Endothelial cell of umbilical vein (primary cell): ENCODE data around the gene EREG. TPM values are rescaled to one million over a fixed set of nuclear protein-coding genes. Genes with fewer than 3 reads are reported as not detected.

ENCODE experiments used
- BruUV-seq: library from RNA; stranded (reverse); fragments of 400-500 nt; replicated peaks from 2 replicates; lab custom pipeline; 2021; lab: Mats Ljungman, UMichigan
- CTCF ChIA-PET: fragments of 300-600, 350-600 bp; sonication (Branson Sonifier 250); formaldehyde crosslinking; loops from one replicate; lab custom pipeline; 2021; ENCODE audit warnings: antibody characterized with exemption, inconsistent platforms; lab: Charles Lee
- POLR2A ChIA-PET: fragments of 300-600, 350-600 bp; sonication (Branson Sonifier 250); formaldehyde crosslinking; loops from one replicate; lab custom pipeline; 2021; ENCODE audit warnings: antibody characterized with exemption, inconsistent platforms; lab: Charles Lee
- DNase-seq: peaks from one replicate; pipeline ENCODE4 v3.0.0-alpha.2; 2011; ENCODE audit warnings: low read depth, low spot score
- FAIRE-seq: peaks from 2 replicates; lab custom pipeline; 2011; peaks lifted over from hg19 to GRCh38; lab: Jason Lieb, UNC
- H2AFZ ChIP-seq: 2 replicates; pipeline ENCODE4 v1.6.0; 2012; ENCODE audit warnings: low read depth, low read length, control low read depth, inconsistent platforms
- H3K27ac ChIP-seq: 2 replicates; pipeline ENCODE4 v1.5.1; 2011; ENCODE audit warnings: low read depth, mild to moderate bottlenecking, control low read depth, low read length, moderate library complexity; ENCODE audit not compliant: insufficient read depth
- H3K27me3 ChIP-seq, 2 experiments: 2 replicates each; pipeline versions ENCODE4 v1.6.0 to v1.6.1; 2011; ENCODE audit warnings: low read length in 2 of 2, mixed read lengths in 1 of 2; ENCODE audit not compliant: control insufficient read depth in 2 of 2, insufficient read depth in 2 of 2
- H3K36me3 ChIP-seq, 2 experiments: 2 replicates in 1 of 2; 3 replicates in 1 of 2; pipeline ENCODE4 v1.5.1; 2011; ENCODE audit warnings: low read length in 2 of 2, mild to moderate bottlenecking in 1 of 2, moderate library complexity in 1 of 2; ENCODE audit not compliant: control insufficient read depth in 2 of 2, insufficient read depth in 2 of 2; ENCODE audit errors: extremely low read depth in 1 of 2
- H3K4me1 ChIP-seq: 3 replicates; pipeline ENCODE4 v1.5.1; 2011; ENCODE audit warnings: mild to moderate bottlenecking, low read length; ENCODE audit not compliant: control insufficient read depth, insufficient read depth; ENCODE audit errors: extremely low read depth
- H3K4me2 ChIP-seq: 2 replicates; pipeline ENCODE4 v1.6.1; 2011; ENCODE audit warnings: low read length, control low read depth, mixed read lengths; ENCODE audit not compliant: insufficient read depth
- H3K4me3 ChIP-seq, 3 experiments: fragments of 200-600 bp in 1 of 3; sonication (generic), shearing (Covaris generic) in 1 of 3; replicated peaks in 1 of 3; 2 replicates each; pipeline ENCODE4 v1.5.1; 2011 to 2016; ENCODE audit warnings: control low read depth in 3 of 3, low read length in 3 of 3, mild to moderate bottlenecking in 2 of 3, inconsistent platforms in 1 of 3, low read depth in 1 of 3, moderate library complexity in 1 of 3; ENCODE audit not compliant: insufficient read depth in 1 of 3
- H3K79me2 ChIP-seq: 2 replicates; pipeline ENCODE4 v1.6.0; 2012; ENCODE audit warnings: low read length, inconsistent platforms; ENCODE audit not compliant: control insufficient read depth, insufficient read depth
- H3K9ac ChIP-seq: replicated peaks from 2 replicates; pipeline ENCODE3; 2011; ENCODE audit warnings: low read length, control low read depth; ENCODE audit not compliant: insufficient read depth; ENCODE audit errors: extremely low read depth
- H3K9me1 ChIP-seq: replicated peaks from 3 replicates; pipeline ENCODE4 v1.6.0; 2011; ENCODE audit warnings: mild to moderate bottlenecking, low read length; ENCODE audit not compliant: control insufficient read depth, insufficient read depth; ENCODE audit errors: extremely low read depth
- H3K9me3 ChIP-seq: replicated peaks from 2 replicates; pipeline ENCODE4 v1.5.1; 2012; ENCODE audit warnings: low read length, inconsistent platforms; ENCODE audit not compliant: control insufficient read depth, insufficient read depth
- H4K20me1 ChIP-seq: replicated peaks from 2 replicates; pipeline ENCODE3; 2011; ENCODE audit warnings: mild to moderate bottlenecking, low read length; ENCODE audit not compliant: control insufficient read depth, insufficient read depth; ENCODE audit errors: extremely low read depth
- EZH2 ChIP-seq: IDR thresholded peaks from 2 replicates; pipeline ENCODE4 v1.6.1; 2012; ENCODE audit warnings: borderline replicate concordance, low read depth, mild to moderate bottlenecking, moderate library complexity, low read length, inconsistent platforms; ENCODE audit not compliant: severe bottlenecking
- FOS ChIP-seq: IDR thresholded peaks from 2 replicates; pipeline ENCODE4 v1.6.1; 2011; ENCODE audit warnings: mild to moderate bottlenecking, low read length, moderate library complexity, borderline replicate concordance; ENCODE audit not compliant: insufficient read depth
- GATA2 ChIP-seq: IDR thresholded peaks from 2 replicates; pipeline ENCODE4 v1.7.0; 2011; ENCODE audit warnings: low read depth, mild to moderate bottlenecking, moderate library complexity, mixed read lengths, low read length; ENCODE audit not compliant: insufficient read length, insufficient read depth
- JUN ChIP-seq: IDR thresholded peaks from 2 replicates; pipeline ENCODE4 v1.6.1; 2011; ENCODE audit warnings: borderline replicate concordance, low read depth; ENCODE audit not compliant: insufficient read length, insufficient read depth
- MYC ChIP-seq: IDR thresholded peaks from one replicate; pipeline ENCODE4 v1.6.1; 2011; ENCODE audit warnings: mild to moderate bottlenecking, low read depth, low read length
- POLR2A ChIP-seq: IDR thresholded peaks from 2 replicates; pipeline ENCODE4 v1.6.1; 2012; ENCODE audit warnings: low read depth, mild to moderate bottlenecking, control low read depth, low read length
- POLR2AphosphoS5 ChIP-seq: IDR thresholded peaks from 2 replicates; pipeline ENCODE4 v1.6.1; 2012; ENCODE audit warnings: low read depth, mild to moderate bottlenecking, control low read depth, low read length, moderate library complexity; ENCODE audit not compliant: insufficient read depth
- dilution Hi-C: fragments of 300-500 bp; cut with MboI; formaldehyde crosslinking; loops from one replicate; pipeline ENCODE4 v1.15.0; 2019; ENCODE audit warnings: low sequenced_read_pairs; ENCODE audit not compliant: extremely low pct_ligation_motif_present
- intact Hi-C: fragments of 100-400 bp; cut with micrococcal nuclease; formaldehyde crosslinking; loops from one replicate; pipeline ENCODE4 v1.10.0; 2022
- polyA plus RNA-seq, 4 experiments: library from polyadenylated mRNA; depleted of rRNA in 3 of 4; stranded (reverse) in 3 of 4; unstranded in 1 of 4; fragments of >200 nt; gene quantifications; 2 replicates each; pipeline versions ENCODE4 v1.2.1 to v1.2.3, GENCODE V29; 2011 to 2012; ENCODE audit warnings: missing spikeins in 1 of 4
- total RNA-seq: library from RNA; stranded (reverse); gene quantifications from 2 replicates; pipeline ENCODE4 v1.2.3, GENCODE V29; 2021
- TF ChIP-seq, protein P1 (sequence below), 2 donors: IDR thresholded peaks; 1 replicate in 1 of 2; 2 replicates in 1 of 2; pipeline ENCODE4 v1.5.1; 2011; ENCODE audit warnings: low read length in 2 of 2, mild to moderate bottlenecking in 2 of 2, moderate library complexity in 2 of 2, control low read depth in 1 of 2, inconsistent platforms in 1 of 2, low read depth in 1 of 2; ENCODE audit not compliant: insufficient read depth in 1 of 2; ENCODE audit errors: extremely low read depth in 1 of 2

The EREG gene
- total and polyA plus RNA-seq, 2 donors (not counting 3 experiments of a cell fraction or from before 2014, with no cell fraction given), result not detected

DNA sequence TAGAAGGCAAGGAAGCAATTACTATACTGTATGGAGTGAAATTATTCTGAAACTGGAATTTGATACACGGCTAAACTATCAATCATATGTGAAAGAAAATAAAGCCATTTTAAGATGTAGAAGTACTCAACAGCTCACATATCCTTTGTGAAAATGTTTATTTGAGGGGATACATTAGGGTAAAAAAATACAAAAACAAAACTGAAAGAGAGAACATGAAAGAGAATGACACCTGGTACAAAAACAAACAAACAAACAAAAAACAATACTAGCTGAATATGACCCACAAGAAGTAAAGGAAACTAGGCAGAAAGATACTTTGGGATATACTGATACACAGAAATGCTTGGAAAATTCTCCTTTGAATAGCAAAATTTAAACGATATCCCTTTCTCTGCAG, 59.2 kb downstream of the EREG start:
- H3K36me3 ChIP-seq, result no peaks in the 10 kb centered on the region
- no TSS peak for BruUV-seq
- H3K4me3 ChIP-seq, result no peak overlapping the region
- no peaks in the 10 kb centered on the region for H4K20me1 ChIP-seq
- dilution Hi-C loops (no loop called here), intact Hi-C loops (no loop called here)
- no peaks in the 10 kb centered on the region for H3K9me3 ChIP-seq
- FAIRE-seq (no peak), DNase-seq (no peak)
- TF ChIP-seq MYC, result no peak
- no peak for TF ChIP-seq POLR2AphosphoS5
- ChIA-PET CTCF (no interaction called here), POLR2A (no interaction called here)
- no peaks in the 10 kb centered on the region for H3K9me1 ChIP-seq
- H3K4me1 ChIP-seq, result peaks cover 18% of the 10 kb centered on the region
- H3K27me3 ChIP-seq, result no peaks in the 10 kb centered on the region
- H3K79me2 ChIP-seq, result no peaks in the 10 kb centered on the region
- no peak overlapping the region for H2AFZ ChIP-seq
- no peak overlapping the region for H3K27ac ChIP-seq
- H3K9ac ChIP-seq, result no peak overlapping the region
- no peak overlapping the region for H3K4me2 ChIP-seq

DNA sequence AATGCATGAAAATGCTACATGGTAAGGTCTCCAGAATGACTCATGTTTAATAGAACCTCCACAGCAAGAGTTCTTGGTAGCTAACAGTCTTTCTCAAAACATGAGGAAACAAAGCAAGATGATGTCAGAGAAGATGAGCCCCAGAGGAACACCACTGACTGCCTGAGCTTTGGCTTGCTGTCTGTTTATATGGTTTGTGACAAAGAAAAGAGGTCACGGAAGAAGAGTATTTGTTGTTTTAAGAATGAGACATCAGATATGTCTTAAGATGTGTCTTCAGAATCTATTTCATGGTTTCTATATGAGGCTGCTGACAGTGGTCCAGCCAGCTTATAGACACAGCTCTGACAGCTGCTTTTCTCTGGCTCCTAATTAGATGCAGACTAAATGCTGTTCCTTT, 61.2 kb downstream of the EREG start:
- dilution Hi-C loops, result no loop called here
- no peaks in the 10 kb centered on the region for H3K36me3 ChIP-seq
- BruUV-seq, result no TSS peak
- POLR2A ChIA-PET, result no interaction called here
- CTCF ChIA-PET, result interaction anchor here (1.0 kb wide), 1 partner anchor 245 kb away, joined by 3 read pairs; no protein-coding TSS in a partner anchor
- H3K9me3 ChIP-seq, result no peaks in the 10 kb centered on the region
- H3K4me3 ChIP-seq, result no peak overlapping the region
- H3K9ac ChIP-seq, result no peak overlapping the region
- DNase-seq (no peak), FAIRE-seq (no peak)
- H4K20me1 ChIP-seq, result no peaks in the 10 kb centered on the region
- H3K27me3 ChIP-seq, result no peaks in the 10 kb centered on the region
- H3K4me1 ChIP-seq, result peaks cover 21% of the 10 kb centered on the region
- intact Hi-C loops, result no loop called here
- no peak overlapping the region for H3K27ac ChIP-seq
- TF ChIP-seq POLR2AphosphoS5 (no peak), GATA2 (no peak), POLR2A (no peak), FOS (no peak), MYC (no peak), EZH2 (no peak), JUN (no peak)
- TF ChIP-seq, protein P1, sequence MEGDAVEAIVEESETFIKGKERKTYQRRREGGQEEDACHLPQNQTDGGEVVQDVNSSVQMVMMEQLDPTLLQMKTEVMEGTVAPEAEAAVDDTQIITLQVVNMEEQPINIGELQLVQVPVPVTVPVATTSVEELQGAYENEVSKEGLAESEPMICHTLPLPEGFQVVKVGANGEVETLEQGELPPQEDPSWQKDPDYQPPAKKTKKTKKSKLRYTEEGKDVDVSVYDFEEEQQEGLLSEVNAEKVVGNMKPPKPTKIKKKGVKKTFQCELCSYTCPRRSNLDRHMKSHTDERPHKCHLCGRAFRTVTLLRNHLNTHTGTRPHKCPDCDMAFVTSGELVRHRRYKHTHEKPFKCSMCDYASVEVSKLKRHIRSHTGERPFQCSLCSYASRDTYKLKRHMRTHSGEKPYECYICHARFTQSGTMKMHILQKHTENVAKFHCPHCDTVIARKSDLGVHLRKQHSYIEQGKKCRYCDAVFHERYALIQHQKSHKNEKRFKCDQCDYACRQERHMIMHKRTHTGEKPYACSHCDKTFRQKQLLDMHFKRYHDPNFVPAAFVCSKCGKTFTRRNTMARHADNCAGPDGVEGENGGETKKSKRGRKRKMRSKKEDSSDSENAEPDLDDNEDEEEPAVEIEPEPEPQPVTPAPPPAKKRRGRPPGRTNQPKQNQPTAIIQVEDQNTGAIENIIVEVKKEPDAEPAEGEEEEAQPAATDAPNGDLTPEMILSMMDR (IDR thresholded peaks at IDR 0.05; ENCODE audit: extremely low read depth in 1 of 2, insufficient read depth in 1 of 2, low read depth in 1 of 2, low read length in 2 of 2), result no peak
- no peak overlapping the region for H3K4me2 ChIP-seq
- no peaks in the 10 kb centered on the region for H3K79me2 ChIP-seq
- H3K9me1 ChIP-seq, result no peaks in the 10 kb centered on the region
- H2AFZ ChIP-seq, result no peak overlapping the region
